ENCODE results near the gene XXYLT1. TPM values are rescaled to one million over a fixed set of nuclear protein-coding genes. Genes with fewer than 3 reads are reported as not detected.

XXYLT1 gene
- polyA plus RNA-seq, 5 donors, result 23.6 to 31.7 (median 25.0) TPM

GRCh38 chr3:195032106-195032759, 238.7 kb downstream of the XXYLT1 start:
- no peak for DNase-seq

- no peak for DNase-seq
These were observed 239.4 kb downstream of the XXYLT1 start for GRCh38 chr3:195031574-195032003.

- DNase-seq, result no peak
These were observed 240.1 kb downstream of the XXYLT1 start for GRCh38 chr3:195030791-195031321.

GRCh38 chr3:195028877-195029606, 241.9 kb downstream of the XXYLT1 start:
- no peak for DNase-seq

GRCh38 chr3:195025884-195026200, 245.1 kb downstream of the XXYLT1 start:
- DNase-seq, result no peak

- DNase-seq, result no peak
These were observed 245.7 kb downstream of the XXYLT1 start for GRCh38 chr3:195025056-195025883.

GRCh38 chr3:195023989-195024388, 247.0 kb downstream of the XXYLT1 start:
- DNase-seq, result no peak

GRCh38 chr3:195023576-195023975, 247.4 kb downstream of the XXYLT1 start:
- DNase-seq, result no peak

- DNase-seq, result no peak
These were observed 249.3 kb downstream of the XXYLT1 start for GRCh38 chr3:195021692-195022091.

GRCh38 chr3:195020921-195021320, 250.0 kb downstream of the XXYLT1 start:
- no peak for DNase-seq

GRCh38 chr3:195020185-195020584, 250.8 kb downstream of the XXYLT1 start:
- DNase-seq, result no peak

- no peak for DNase-seq
These were observed 251.6 kb downstream of the XXYLT1 start for GRCh38 chr3:195019335-195019734.

Other genes with a start within 250 kb of the XXYLT1 start
- 10 to 100 TPM; 31.8 to 59.5 (median 53.6) TPM for gene ACAP2, start 171.9 kb upstream of the XXYLT1 start, polyA plus RNA-seq (ENCODE audit: insufficient read depth in 1 of 5, insufficient read length in 5 of 5, low replicate concordance in 1 of 5)